ENCODE measurements around the gene SDK2.

Gene SDK2

GRCh38 chr17:73419051-73419450 is 225.2 kb downstream of the SDK2 start:
- no peak for DNase-seq (ENCODE audit: low read depth)

DNA sequence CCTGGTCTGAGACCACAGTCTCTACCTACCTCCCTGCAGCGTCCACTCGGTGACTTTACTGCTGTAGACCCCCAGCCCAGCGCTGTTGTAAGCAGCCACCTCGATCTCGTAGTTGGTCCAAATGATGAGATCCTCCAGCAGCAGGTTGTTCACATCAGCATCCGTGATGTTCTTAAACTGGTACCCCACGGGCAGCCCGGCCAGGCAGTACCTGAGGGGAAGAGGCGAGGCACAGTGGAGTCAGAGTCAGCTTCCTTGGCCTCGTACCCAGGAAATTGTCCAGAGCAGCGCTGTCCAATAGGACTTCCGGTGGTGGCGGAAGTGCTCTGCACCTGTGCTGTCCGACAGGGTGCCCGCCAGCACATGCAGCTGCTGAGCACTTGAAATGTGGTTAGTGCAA is 228.5 kb downstream of the SDK2 start:
- no peak for DNase-seq (ENCODE audit: low read depth)

DNA sequence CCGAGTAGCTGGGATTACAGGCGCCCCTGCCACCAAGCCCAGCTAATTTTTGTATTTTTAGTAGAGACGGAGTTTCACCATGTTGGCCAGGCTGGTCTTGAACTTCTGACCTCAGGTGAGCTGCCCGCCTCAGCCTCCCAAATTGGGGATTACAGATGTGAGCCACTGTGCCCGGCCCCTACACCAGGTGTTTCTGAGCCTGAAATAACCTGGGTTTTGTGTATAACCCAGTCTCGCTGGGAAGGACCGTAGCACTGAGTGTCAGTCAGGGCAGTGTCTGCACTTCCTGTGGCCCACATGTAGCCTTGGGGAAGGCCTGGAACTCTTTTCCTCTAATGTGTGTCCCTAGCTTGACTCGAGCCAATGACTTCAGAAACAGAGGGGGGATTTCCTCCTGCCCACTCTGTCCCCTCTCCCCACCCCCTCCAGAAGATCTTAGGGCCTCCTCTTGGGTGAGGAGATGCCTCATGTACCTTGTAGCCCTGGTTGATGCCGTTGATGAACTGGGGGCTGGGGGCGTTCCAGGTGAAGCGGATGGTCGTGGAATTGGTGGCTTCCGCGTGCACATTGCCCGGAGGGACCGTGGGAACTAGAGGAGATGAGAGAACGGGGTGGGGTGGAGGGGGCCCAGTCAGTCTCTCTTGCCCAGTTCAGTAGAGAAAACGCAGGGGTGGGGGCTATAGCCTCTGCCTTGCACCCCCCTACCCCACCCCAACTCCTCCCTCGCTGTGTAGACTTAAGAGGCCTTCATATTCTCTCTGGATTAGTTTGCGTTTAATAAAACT is 229.9 kb downstream of the SDK2 start:
- no peak for DNase-seq (ENCODE audit: low read depth)

DNA sequence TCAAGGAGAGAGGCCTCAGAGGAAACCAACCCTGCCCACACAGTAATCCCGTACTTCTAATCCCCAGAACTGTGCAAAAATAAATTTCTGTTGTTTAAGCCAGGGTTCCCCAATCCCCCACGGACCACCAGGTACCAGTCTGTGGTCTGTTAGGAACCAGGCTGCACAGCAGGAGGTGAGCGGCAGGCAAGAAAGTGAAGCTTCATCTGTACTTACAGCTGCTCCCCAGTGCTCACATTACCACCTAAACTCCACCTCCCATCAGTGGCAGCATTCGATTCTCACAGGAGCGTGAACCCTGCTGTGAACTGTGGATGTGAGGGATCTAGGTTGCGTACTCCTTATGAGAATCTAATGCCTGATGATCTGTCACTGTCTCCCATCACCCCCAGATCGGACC is 231.3 kb downstream of the SDK2 start:
- no peak for DNase-seq (ENCODE audit: low read depth)

- no peak for DNase-seq (ENCODE audit: low read depth)
Measured at GRCh38 chr17:73411313-73411747, 232.9 kb downstream of the SDK2 start.

DNA sequence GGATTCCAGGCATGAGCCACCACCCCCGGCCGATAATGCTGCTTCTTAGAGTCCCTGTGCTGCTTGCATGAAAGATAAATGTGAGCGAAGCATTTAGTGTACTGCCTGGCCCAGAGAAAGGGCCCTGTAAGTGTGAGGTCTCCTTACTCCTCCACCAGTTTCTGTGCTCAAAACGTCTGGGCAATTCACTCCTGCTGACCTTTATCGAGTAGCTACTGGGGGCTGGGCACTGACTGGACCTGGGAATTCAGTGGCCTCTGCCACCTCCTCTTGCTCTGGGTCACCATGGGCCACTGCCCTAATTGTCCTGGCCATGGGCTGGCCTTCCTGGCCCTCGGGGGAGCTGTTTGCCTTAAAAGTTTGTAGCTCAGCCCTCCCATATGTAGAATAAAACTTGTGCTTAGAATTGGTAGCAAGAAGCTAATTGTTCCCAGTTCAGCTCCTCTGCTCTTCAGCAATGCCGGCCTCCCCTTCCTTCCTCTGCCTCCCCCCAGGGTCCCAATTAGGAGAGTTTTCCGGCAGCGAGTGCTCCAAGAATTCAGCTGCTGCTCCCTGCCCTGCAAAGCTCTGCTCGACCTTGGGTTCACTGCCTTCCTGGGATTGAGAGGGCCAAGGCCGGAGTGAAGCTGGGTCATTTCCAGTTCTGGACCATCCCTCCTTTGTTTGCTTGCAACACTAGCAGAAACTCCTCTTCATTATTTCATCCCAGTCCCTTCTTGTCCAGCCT is 233.5 kb downstream of the SDK2 start:
- DNase-seq (ENCODE audit: low read depth), result no peak

- no peak for DNase-seq (ENCODE audit: low read depth)
Measured at GRCh38 chr17:73404246-73404645, 240.0 kb downstream of the SDK2 start.

GRCh38 chr17:73402466-73402865 is 241.8 kb downstream of the SDK2 start:
- no peak for DNase-seq (ENCODE audit: low read depth)

DNA sequence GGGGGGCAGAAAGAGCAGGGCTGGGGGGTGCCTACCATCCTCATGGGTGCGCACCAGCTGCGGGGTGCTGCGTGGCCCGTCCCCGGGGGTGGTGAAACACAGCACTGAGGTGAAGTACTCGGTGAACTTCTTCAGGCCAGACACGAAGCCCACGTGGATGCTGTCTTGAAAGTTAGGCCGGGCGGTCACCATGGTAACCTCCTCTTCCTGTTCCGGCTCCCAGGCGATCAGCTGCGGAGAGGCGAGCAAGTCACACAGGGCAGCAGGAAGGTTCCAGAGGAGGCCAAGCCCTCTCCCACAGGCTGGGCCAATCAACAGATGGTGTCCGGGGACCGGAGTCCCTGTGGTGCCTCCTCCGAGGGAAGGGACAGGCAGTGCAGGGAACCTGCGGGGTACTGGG is 242.3 kb downstream of the SDK2 start:
- no peak for DNase-seq (ENCODE audit: low read depth)

DNA sequence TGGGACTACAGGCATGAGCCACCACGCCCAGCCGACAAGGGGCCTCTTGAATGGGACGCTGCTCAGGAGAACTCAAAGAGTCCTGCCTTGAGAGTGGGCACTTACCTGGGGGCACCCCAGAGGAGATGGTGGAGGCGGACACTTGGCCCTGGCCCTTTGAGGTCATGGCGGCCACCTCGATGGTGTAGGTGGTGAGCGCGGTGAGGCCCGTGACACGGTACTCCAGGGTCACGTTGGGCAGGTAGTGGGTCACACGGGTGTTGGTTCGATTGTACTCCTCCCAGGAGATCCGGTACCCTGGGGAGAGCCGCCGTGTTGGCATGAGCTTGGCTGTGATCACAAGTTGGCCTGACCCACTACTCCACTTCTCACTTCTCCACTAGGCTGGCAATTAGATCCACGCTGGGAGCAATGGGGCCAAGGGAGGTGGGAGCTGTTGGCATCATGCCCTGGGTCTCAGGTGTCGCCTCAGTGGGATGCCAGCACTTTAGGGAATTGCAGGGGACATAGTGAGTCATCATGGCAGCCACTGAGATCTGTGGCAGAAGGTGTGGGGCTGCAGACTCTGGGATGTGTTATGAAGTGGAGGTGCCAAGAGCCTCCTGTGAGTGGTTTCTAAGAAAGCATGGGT is 243.2 kb downstream of the SDK2 start:
- no peak for DNase-seq (ENCODE audit: low read depth)

DNA sequence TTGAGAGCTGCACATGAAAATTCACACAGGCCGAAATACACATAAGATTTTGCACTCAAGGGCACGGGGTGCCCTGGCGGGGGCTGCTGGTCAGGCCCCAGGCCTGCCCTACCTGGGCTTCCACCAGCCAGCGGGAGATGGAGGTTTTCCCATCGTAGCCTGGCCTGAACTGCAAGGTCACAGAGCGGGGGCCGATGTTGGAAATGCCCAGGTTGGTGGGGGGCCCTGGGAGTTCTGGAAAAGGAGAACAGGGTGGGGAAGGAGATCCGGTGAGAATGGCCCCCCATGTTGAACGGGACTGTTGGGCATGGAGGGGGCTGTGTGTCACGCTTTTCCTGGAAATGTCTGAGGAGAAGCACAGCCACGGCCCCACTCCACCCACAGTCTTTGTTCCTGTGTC is 245.2 kb downstream of the SDK2 start:
- no peak for DNase-seq (ENCODE audit: low read depth)

DNA sequence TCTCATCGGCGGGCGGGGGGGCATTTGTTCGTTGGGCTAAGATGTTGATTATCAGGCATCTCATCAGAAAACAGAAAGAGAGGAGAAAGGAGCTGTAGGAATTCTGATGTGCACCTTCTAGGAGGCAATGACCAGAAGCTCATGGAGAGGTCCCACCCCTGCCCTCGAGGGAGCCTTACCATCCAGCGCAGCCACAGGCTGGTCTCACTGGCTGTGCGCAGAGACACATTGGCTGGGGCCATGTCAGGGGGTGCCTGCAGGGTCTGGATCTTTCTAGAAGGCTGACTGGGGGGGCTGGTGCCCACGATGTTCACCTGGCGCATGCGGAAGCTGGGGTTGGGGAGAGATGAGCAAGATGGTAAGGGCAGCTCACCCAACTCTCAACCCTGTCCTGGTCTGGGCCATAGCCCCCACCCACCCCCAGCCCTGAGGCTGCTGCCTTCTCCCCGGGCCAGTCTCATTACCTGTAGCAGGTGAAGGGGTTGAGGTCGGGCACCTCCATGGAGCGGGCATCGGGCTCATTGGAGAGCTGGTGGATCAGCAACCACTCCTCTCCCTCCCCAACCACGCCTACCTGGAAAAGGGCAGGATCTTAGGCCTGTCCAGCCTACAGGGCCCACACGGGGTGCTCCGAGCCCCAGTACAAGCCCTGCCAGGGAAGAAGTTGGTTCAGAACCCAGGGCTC is 246.2 kb downstream of the SDK2 start:
- no peak for DNase-seq (ENCODE audit: low read depth)

DNA sequence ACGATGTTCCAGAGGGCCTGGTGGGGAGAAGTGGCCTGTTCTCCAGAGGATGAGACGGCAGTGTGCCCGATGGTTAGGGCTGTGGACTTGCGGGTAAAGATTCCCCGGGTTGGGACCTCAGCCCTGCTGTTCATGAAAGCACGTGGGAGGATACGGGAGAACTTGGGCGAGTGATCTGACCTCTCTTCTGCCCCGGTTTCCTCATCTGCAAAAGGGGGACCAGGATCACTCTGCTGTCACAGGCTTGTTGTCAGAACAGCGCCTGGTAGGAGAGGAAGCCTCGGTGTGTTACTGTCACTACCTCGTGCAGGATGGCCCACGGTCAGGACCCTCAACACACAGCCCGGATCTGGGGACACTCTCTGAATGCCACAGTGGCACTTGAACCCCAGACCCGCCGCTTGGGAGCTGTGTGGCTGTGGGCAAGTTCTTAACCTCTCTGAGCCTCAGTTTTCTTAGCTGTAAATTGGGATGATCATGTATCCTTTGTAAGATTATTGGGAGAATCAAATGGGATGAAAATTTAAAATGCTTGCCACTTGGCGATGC is 246.9 kb downstream of the SDK2 start:
- DNase-seq (ENCODE audit: low read depth), result no peak

DNA sequence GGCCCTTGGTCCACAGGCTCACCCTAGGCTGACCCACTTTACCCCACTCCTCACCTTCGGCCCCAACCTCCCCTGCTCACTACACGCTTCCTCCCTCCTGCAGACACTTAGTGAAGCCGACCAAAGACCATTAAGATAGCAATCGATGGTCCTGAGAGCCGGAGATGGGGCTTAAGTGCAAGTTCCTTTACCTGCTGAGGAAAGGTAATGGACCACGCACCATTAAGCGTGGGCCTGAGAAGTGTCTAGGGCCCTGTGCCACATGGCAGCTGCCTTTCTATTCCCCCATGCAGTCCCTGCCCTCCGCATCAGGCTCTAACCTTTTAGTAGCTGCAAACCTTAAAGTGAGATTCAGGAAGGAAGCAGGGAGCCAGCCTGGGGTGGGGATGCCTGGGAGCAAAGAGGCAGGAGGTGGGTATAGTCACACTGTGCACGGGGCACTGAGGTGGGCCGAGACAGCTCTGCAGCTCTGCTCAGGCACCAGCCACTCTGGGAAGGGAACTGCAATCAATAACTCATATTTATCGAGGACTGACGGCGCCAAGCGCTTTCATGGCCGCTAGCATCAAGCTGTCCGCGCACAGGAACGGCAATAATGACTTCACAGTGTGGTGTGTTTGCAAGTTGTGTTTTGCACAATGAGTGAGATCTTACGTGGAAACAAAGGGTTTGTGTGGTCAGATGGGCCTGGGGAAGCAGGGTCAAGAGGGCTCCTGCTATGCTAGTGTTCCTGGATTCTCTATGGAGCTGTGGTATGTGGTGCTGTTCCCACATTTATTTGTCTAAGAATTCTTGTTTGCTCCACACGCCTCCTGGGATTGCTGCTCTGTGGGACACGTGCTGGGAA is 247.6 kb downstream of the SDK2 start:
- no peak for DNase-seq (ENCODE audit: low read depth)

DNA sequence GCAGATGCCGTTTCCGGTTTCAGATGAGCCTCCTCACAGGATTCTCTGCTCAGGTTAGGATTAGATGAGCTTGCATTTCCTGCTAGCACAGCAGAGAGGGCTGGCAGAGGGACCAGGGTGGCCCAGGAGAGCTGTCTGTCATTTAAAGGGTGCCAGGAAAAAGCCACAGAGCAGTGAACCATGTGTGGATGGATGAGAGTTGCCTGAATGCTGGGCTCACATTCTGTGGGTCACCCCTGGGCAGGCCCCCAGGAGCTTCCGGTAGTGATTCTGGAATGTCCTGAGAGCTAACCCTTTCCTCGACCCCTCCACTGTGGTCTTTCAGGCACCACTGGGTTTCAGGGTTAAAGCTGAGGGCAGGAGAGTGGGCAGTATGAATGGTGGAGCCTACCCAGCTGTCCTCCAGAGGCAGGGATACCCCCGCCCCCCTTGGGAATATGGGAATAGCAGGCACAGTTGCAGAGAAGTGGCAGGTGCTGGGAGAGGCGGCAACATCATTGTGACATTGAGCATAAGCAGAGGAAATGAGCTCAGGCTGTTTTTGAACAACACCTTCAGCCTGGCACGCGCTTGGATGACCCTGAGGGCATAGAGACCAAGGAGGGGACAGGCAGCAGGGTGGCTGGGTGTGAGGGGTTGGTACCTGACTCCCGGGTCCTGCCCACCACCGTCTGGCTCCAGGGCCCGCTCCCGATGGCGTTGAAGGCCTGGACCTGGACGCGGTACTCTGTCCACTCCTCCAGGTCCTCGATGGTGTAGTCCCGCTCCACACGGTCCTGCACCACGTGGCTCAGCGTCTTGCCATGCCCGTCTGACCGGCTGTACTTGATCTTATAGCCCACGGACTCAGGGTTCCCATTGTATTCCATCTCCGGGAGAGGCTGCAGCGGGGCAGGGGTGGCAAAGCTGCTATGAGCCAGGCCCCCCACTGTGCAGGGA is 249.5 kb downstream of the SDK2 start:
- no peak for DNase-seq (ENCODE audit: low read depth)

GRCh38 chr17:73393962-73394361 is 250.3 kb downstream of the SDK2 start:
- no peak for DNase-seq (ENCODE audit: low read depth)

- DNase-seq (ENCODE audit: low read depth), result no peak
Measured at GRCh38 chr17:73393381-73393780, 250.9 kb downstream of the SDK2 start.

GRCh38 chr17:73391331-73392265 is 252.6 kb downstream of the SDK2 start:
- no peak for DNase-seq (ENCODE audit: low read depth)

GRCh38 chr17:73390851-73391250 is 253.4 kb downstream of the SDK2 start:
- no peak for DNase-seq (ENCODE audit: low read depth)

Data from T-helper 22 cell (primary cell).